Keratinocyte (primary cell): Measurements from ENCODE around the gene DENND6B. TPM values are rescaled to one million over a fixed set of nuclear protein-coding genes. Genes with fewer than 3 reads are reported as not detected.

Experiments
- DNase-seq: peaks from one replicate; pipeline ENCODE4 v3.0.0-alpha.2; 2011; ENCODE audit warnings: low read depth, missing footprints, low spot score
- FAIRE-seq: peaks from 2 replicates; lab custom pipeline; 2011; peaks lifted over from hg19 to GRCh38; lab: Jason Lieb, UNC
- H2AFZ ChIP-seq: 2 replicates; pipeline ENCODE4 v1.6.0; 2012; ENCODE audit warnings: low read length, control low read depth, inconsistent platforms; ENCODE audit not compliant: control insufficient read depth
- H3K27ac ChIP-seq: 2 replicates; pipeline ENCODE4 v1.5.1; 2011; ENCODE audit warnings: low read length; ENCODE audit not compliant: control insufficient read depth, insufficient read depth
- H3K27me3 ChIP-seq: 3 replicates; pipeline ENCODE4 v1.6.0; 2011; ENCODE audit warnings: low read length; ENCODE audit not compliant: control insufficient read depth, insufficient read depth; ENCODE audit errors: extremely low read depth
- H3K36me3 ChIP-seq, 2 experiments: 2 replicates in 1 of 2; 3 replicates in 1 of 2; pipeline ENCODE4 v1.5.1; 2011; ENCODE audit warnings: low read length in 2 of 2, mild to moderate bottlenecking in 1 of 2; ENCODE audit not compliant: control insufficient read depth in 2 of 2, insufficient read depth in 2 of 2; ENCODE audit errors: extremely low read depth in 1 of 2
- H3K4me1 ChIP-seq: 3 replicates; pipeline ENCODE4 v1.5.1; 2011; ENCODE audit warnings: low read length; ENCODE audit not compliant: control insufficient read depth, insufficient read depth; ENCODE audit errors: extremely low read depth
- H3K4me2 ChIP-seq: 3 replicates; pipeline ENCODE4 v1.6.0; 2011; ENCODE audit warnings: low read depth, low read length; ENCODE audit not compliant: control insufficient read depth, insufficient read depth; ENCODE audit errors: extremely low read depth
- H3K4me3 ChIP-seq, 3 experiments: fragments of 200-600 bp in 1 of 3; sonication (generic) in 1 of 3; 2 replicates in 2 of 3; 3 replicates in 1 of 3; pipeline ENCODE4 v1.5.1; 2011 to 2016; ENCODE audit warnings: low read length in 3 of 3, mild to moderate bottlenecking in 3 of 3, control low read depth in 2 of 3, inconsistent platforms in 1 of 3, low read depth in 1 of 3, mixed read lengths in 1 of 3, mixed run types in 1 of 3, moderate library complexity in 1 of 3; ENCODE audit not compliant: control insufficient read depth in 2 of 3, insufficient read depth in 2 of 3; ENCODE audit errors: extremely low read depth in 1 of 3
- H3K79me2 ChIP-seq: 2 replicates; pipeline ENCODE4 v1.6.0; 2012; ENCODE audit warnings: low read length; ENCODE audit not compliant: control insufficient read depth, insufficient read depth
- H3K9ac ChIP-seq: 3 replicates; pipeline ENCODE4 v1.6.0; 2011; ENCODE audit warnings: low read length; ENCODE audit not compliant: control insufficient read depth, insufficient read depth; ENCODE audit errors: extremely low read depth
- H3K9me1 ChIP-seq: 3 replicates; pipeline ENCODE4 v1.6.0; 2011; ENCODE audit warnings: low read length; ENCODE audit not compliant: control insufficient read depth, insufficient read depth; ENCODE audit errors: extremely low read depth
- H3K9me3 ChIP-seq: 2 replicates; pipeline ENCODE4 v1.5.1; 2012; ENCODE audit warnings: low read depth, low read length; ENCODE audit not compliant: control insufficient read depth
- H4K20me1 ChIP-seq: 3 replicates; pipeline ENCODE4 v1.6.0; 2011; ENCODE audit warnings: low read length; ENCODE audit not compliant: control insufficient read depth, insufficient read depth; ENCODE audit errors: extremely low read depth
- EZH2 ChIP-seq: IDR thresholded peaks from one replicate; pipeline ENCODE4 v1.6.1; 2012; ENCODE audit warnings: inconsistent platforms, mild to moderate bottlenecking, low read length, moderate library complexity
- dilution Hi-C: fragments of 300-500 bp; cut with MboI; formaldehyde crosslinking; loops from one replicate; pipeline ENCODE4 v1.7.0; 2020; ENCODE audit warnings: low sequenced_read_pairs; ENCODE audit not compliant: extremely low pct_ligation_motif_present
- polyA plus RNA-seq, 5 experiments: library from polyadenylated mRNA; depleted of rRNA in 3 of 5; stranded (reverse) in 3 of 5; stranded (forward) in 1 of 5; unstranded in 1 of 5; fragments of >200 nt; gene quantifications; 1 replicate in 1 of 5; 2 replicates in 3 of 5; 3 replicates in 1 of 5; pipeline versions ENCODE4 v1.2.1 to v1.2.3, GENCODE V29; 2011 to 2012; ENCODE audit warnings: missing spikeins in 2 of 5, low read depth in 1 of 5, low replicate concordance in 1 of 5
- TF ChIP-seq, protein P1 (sequence below), 3 experiments: IDR thresholded peaks in 1 of 3; conservative IDR thresholded peaks in 1 of 3; optimal IDR thresholded peaks in 1 of 3; 2 replicates in 2 of 3; 3 replicates in 1 of 3; pipeline versions ENCODE3 to v1.5.1; 2011; ENCODE audit warnings: low read length in 3 of 3, mild to moderate bottlenecking in 3 of 3, moderate library complexity in 2 of 3, control low read depth in 1 of 3, inconsistent platforms in 1 of 3; ENCODE audit not compliant: insufficient read depth in 2 of 3; ENCODE audit errors: extremely low read depth in 1 of 3

DENND6B gene
- polyA plus RNA-seq, 1 donor (not counting 4 experiments of a cell fraction or from before 2014, with no cell fraction given): 0.94 TPM

DNA sequence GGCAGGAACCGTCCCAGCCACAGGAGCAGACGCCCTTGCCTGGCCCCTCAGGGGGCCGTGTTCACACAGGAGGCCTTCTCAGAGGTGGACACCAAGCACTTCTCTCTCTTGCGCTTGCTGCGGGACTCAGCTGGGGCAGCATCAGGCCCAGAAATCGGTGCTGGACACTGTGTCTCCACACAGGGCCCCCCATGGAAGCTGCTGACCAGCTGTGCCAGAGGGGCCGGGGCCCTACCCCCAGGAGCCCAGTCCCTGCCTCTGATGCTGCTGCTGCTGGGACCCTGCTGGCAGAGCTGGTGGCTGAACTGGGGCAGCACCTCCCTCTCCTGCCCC lies 23.3 kb downstream of the DENND6B start:
- Histone ChIP-seq H3K4me3 (peak overlapping the region in 1 of 3 experiments; percentile 61), H4K20me1 (peaks cover 7% of the 10 kb centered on the region), H3K4me2 (peak overlapping the region; percentile 95), H3K4me1 (peaks cover 56% of the 10 kb centered on the region), H3K27ac (peak overlapping the region; percentile 86), H2AFZ (no peak overlapping the region), H3K36me3 (peaks cover 0 to 2% of the 10 kb centered on the region in 2 experiments), H3K27me3 (no peaks in the 10 kb centered on the region), H3K9ac (peak overlapping the region; percentile 83), H3K9me3 (no peaks in the 10 kb centered on the region), H3K9me1 (peaks cover 5% of the 10 kb centered on the region), H3K79me2 (peaks cover 76% of the 10 kb centered on the region)
- no peak for DNase-seq
- no peak for FAIRE-seq
- TF ChIP-seq, protein P1, sequence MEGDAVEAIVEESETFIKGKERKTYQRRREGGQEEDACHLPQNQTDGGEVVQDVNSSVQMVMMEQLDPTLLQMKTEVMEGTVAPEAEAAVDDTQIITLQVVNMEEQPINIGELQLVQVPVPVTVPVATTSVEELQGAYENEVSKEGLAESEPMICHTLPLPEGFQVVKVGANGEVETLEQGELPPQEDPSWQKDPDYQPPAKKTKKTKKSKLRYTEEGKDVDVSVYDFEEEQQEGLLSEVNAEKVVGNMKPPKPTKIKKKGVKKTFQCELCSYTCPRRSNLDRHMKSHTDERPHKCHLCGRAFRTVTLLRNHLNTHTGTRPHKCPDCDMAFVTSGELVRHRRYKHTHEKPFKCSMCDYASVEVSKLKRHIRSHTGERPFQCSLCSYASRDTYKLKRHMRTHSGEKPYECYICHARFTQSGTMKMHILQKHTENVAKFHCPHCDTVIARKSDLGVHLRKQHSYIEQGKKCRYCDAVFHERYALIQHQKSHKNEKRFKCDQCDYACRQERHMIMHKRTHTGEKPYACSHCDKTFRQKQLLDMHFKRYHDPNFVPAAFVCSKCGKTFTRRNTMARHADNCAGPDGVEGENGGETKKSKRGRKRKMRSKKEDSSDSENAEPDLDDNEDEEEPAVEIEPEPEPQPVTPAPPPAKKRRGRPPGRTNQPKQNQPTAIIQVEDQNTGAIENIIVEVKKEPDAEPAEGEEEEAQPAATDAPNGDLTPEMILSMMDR (optimal IDR thresholded peaks at IDR 0.05 in 1 of 3, IDR thresholded peaks at IDR 0.05 in 1 of 3, conservative IDR thresholded peaks at IDR 0.05 in 1 of 3; ENCODE audit: extremely low read depth in 1 of 3, insufficient read depth in 2 of 3, low read length in 3 of 3): no peak
- no peak for TF ChIP-seq EZH2
- dilution Hi-C loops: no loop called here

DNA sequence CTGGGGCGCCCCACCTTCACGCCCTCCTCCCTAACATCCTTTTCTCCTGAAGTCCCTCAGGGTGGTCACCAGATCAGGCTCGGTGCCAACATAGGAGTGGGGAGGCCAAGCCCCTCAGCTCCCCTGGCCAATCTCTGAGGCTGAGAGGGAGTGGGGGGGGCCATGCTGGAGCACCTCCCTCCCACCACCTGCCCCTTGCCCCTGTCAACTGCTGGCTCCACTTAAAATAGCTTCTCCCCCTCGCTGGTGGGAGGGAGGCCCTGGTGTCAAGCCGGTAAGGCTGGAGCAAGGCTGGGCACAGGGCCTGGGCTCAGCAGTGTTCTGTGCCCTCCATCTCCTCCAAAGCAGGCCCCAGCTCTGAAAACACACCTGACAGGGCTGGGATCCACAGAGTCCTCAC lies 24.2 kb downstream of the DENND6B start:
- Histone ChIP-seq H3K79me2 (peaks cover 85% of the 10 kb centered on the region), H3K4me1 (peaks cover 56% of the 10 kb centered on the region), H3K9me1 (peaks cover 5% of the 10 kb centered on the region), H4K20me1 (peaks cover 9% of the 10 kb centered on the region), H3K4me3 (no peak overlapping the region), H3K36me3 (peaks cover 2% of the 10 kb centered on the region in 2 experiments), H3K9me3 (no peaks in the 10 kb centered on the region), H2AFZ (no peak overlapping the region), H3K4me2 (no peak overlapping the region), H3K27ac (peak overlapping the region; percentile 56), H3K27me3 (no peaks in the 10 kb centered on the region), H3K9ac (peak overlapping the region; percentile 62)
- DNase-seq (no peak), FAIRE-seq (no peak)
- dilution Hi-C loops: no loop called here
- TF ChIP-seq, protein P1 (optimal IDR thresholded peaks at IDR 0.05 in 1 of 3, IDR thresholded peaks at IDR 0.05 in 1 of 3, conservative IDR thresholded peaks at IDR 0.05 in 1 of 3; ENCODE audit: extremely low read depth in 1 of 3, insufficient read depth in 2 of 3, low read length in 3 of 3): no peak
- TF ChIP-seq EZH2: no peak
